ENCODE measurements around the gene XYLB.

The XYLB gene

GRCh38 chr3:38331257-38332022 lies 15.1 kb upstream of the XYLB start:
- POLR2A ChIA-PET: interaction anchor here (0.8 kb wide), 1 partner anchor 15 kb away, joined by 4 read pairs; the partner anchor contains the start of gene XYLB
- CTCF ChIA-PET: interaction anchor here (0.6 to 0.7 kb wide), 2 partner anchors 165 to 307 kb away, joined by 3 to 4 read pairs; partner anchors contain the start of gene EXOG
- no peak for DNase-seq (ENCODE audit: extremely low spot score)
- TF ChIP-seq, protein P1, sequence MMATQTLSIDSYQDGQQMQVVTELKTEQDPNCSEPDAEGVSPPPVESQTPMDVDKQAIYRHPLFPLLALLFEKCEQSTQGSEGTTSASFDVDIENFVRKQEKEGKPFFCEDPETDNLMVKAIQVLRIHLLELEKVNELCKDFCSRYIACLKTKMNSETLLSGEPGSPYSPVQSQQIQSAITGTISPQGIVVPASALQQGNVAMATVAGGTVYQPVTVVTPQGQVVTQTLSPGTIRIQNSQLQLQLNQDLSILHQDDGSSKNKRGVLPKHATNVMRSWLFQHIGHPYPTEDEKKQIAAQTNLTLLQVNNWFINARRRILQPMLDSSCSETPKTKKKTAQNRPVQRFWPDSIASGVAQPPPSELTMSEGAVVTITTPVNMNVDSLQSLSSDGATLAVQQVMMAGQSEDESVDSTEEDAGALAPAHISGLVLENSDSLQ (IDR thresholded peaks at IDR 0.05): peak; percentile 50; the same call in 1 of the 2 replicates
- TF ChIP-seq ARNT (IDR thresholded peaks at IDR 0.05): no peak
- TF ChIP-seq ZNF384 (IDR thresholded peaks at IDR 0.05): peak; percentile 28; the same call in 1 of the 2 replicates

GRCh38 chr3:38332201-38332600 lies 14.4 kb upstream of the XYLB start:
- TF ChIP-seq FOXK2 (IDR thresholded peaks at IDR 0.05) (no peak), SP1 (IDR thresholded peaks at IDR 0.05) (no peak), ELF4 (IDR thresholded peaks at IDR 0.05) (no peak), ZNF384 (IDR thresholded peaks at IDR 0.05) (0 out of 2 replicates have a peak, but pooled peaks have one; percentile 0)
- POLR2A ChIA-PET: no interaction called here
- CTCF ChIA-PET: interaction anchor here (0.6 to 0.7 kb wide), 2 partner anchors 164 to 306 kb away, joined by 3 to 4 read pairs; partner anchors contain the start of gene EXOG
- DNase-seq (ENCODE audit: extremely low spot score): no peak

DNA sequence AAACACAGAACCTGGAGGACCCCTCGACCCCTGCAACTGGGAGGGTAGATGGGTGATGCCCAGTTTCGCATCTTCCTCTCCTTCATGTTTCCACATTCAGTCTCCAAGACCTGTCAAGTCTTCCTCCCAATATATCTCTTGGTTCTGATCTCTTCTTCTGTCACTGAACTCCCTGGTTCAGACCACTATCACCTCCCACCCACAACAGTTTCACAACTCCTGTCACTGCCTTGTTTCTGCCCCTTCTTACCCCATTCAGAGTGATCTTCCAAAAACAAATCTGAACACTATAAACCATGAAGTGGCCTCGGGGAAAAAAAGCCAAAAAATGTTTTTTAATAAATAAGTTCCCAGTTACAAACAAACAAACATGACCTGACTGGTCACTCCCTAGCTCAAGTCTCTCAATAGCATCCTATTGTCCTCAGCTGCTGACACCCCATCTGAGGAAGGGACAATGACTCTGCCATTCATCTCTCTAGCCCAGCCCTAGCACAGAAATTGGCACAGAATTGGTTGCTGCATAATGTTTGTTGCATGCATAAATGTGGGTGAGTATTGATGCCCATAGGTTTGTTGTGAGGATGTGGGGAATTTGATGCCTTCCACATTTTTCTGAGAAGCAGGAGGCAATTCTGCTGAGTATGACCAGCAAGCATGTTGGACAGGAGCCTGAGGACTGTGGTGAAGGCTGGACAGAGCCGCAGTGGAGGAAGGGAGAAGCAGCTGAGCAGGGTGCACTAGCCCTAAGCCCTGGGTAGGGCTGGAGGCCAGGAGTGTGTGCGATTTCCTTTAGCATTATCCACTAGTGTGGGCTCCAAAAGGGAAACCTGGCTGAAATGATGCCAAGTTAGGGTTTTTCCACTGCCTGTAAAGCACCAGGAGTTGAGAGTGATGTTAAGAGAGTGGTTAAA lies 12.2 kb upstream of the XYLB start:
- no peak for TF ChIP-seq L3MBTL2 (conservative IDR thresholded peaks at IDR 0.05)
- no peak for TF ChIP-seq LEF1 (IDR thresholded peaks at IDR 0.05; ENCODE audit: borderline replicate concordance)
- no peak for TF ChIP-seq FOXM1 (IDR thresholded peaks at IDR 0.05; ENCODE audit: borderline replicate concordance)
- TF ChIP-seq, protein P1 (IDR thresholded peaks at IDR 0.05): no peak
- no peak for TF ChIP-seq ELF4 (IDR thresholded peaks at IDR 0.05)
- TF ChIP-seq CTBP1 (IDR thresholded peaks at IDR 0.05; ENCODE audit: borderline replicate concordance): no peak
- no peak for TF ChIP-seq FOXK2 (IDR thresholded peaks at IDR 0.05)
- TF ChIP-seq NFRKB (IDR thresholded peaks at IDR 0.05): no peak
- TF ChIP-seq TARDBP (IDR thresholded peaks at IDR 0.05): no peak
- TF ChIP-seq BHLHE40 (IDR thresholded peaks at IDR 0.05; ENCODE audit: borderline replicate concordance): no peak
- POLR2A ChIA-PET: no interaction called here
- CTCF ChIA-PET: interaction anchor here (1.1 kb wide), 1 partner anchor 12 kb away, joined by 4 read pairs; the partner anchor contains the start of gene XYLB
- DNase-seq (ENCODE audit: extremely low spot score): no peak

DNA sequence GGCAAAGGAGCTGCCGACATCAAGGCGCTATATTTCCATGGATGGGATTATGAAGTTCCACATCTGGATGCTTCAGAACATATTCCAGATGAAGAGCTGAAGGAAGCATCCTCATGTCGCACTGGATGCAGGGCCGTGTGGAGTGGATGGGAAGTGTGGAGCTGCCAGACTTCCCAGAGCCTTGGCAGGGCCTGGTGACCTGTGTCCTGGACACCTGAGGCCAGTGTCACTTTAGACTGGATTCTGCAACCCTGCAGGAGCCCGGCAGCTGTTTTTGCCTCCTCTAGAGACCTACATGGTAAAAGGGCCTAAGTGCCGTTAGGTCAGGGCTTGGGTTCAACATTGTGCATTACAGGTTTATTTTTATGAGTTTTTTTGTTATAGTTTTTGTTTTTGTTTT lies 11.3 kb upstream of the XYLB start:
- DNase-seq (ENCODE audit: extremely low spot score): no peak
- ChIA-PET CTCF (no interaction called here), POLR2A (no interaction called here)
- TF ChIP-seq ZNF384 (IDR thresholded peaks at IDR 0.05): no peak
- TF ChIP-seq TARDBP (IDR thresholded peaks at IDR 0.05): no peak
- TF ChIP-seq L3MBTL2 (conservative IDR thresholded peaks at IDR 0.05): no peak
- TF ChIP-seq FOXK2 (IDR thresholded peaks at IDR 0.05): no peak
- TF ChIP-seq CTBP1 (IDR thresholded peaks at IDR 0.05; ENCODE audit: borderline replicate concordance): no peak
- no peak for TF ChIP-seq BHLHE40 (IDR thresholded peaks at IDR 0.05; ENCODE audit: borderline replicate concordance)
- TF ChIP-seq ELF4 (IDR thresholded peaks at IDR 0.05): no peak
- TF ChIP-seq SUZ12 (IDR thresholded peaks at IDR 0.05): no peak
- TF ChIP-seq ARNT (IDR thresholded peaks at IDR 0.05): no peak
- no peak for TF ChIP-seq SP1 (IDR thresholded peaks at IDR 0.05)
- no peak for TF ChIP-seq FOXA1 (IDR thresholded peaks at IDR 0.05)
- TF ChIP-seq, protein P1 (IDR thresholded peaks at IDR 0.05): no peak
- TF ChIP-seq LEF1 (IDR thresholded peaks at IDR 0.05; ENCODE audit: borderline replicate concordance): no peak
- no peak for TF ChIP-seq NFRKB (IDR thresholded peaks at IDR 0.05)
- no peak for TF ChIP-seq FOXM1 (IDR thresholded peaks at IDR 0.05; ENCODE audit: borderline replicate concordance)
- no peak for TF ChIP-seq HDGF (IDR thresholded peaks at IDR 0.05; ENCODE audit: borderline replicate concordance)

- POLR2A ChIA-PET: no interaction called here
- no peak for DNase-seq (ENCODE audit: extremely low spot score)
- TF ChIP-seq LEF1 (IDR thresholded peaks at IDR 0.05; ENCODE audit: borderline replicate concordance): no peak
- no peak for TF ChIP-seq SP1 (IDR thresholded peaks at IDR 0.05)
- TF ChIP-seq SUZ12 (IDR thresholded peaks at IDR 0.05): no peak
- no peak for TF ChIP-seq ARNT (IDR thresholded peaks at IDR 0.05)
- no peak for TF ChIP-seq FOXM1 (IDR thresholded peaks at IDR 0.05; ENCODE audit: borderline replicate concordance)
- TF ChIP-seq BHLHE40 (IDR thresholded peaks at IDR 0.05; ENCODE audit: borderline replicate concordance): no peak
- TF ChIP-seq FOXA1 (IDR thresholded peaks at IDR 0.05): no peak
- no peak for TF ChIP-seq CTBP1 (IDR thresholded peaks at IDR 0.05; ENCODE audit: borderline replicate concordance)
- TF ChIP-seq HDGF (IDR thresholded peaks at IDR 0.05; ENCODE audit: borderline replicate concordance): no peak
- TF ChIP-seq FOXK2 (IDR thresholded peaks at IDR 0.05): no peak
- TF ChIP-seq TARDBP (IDR thresholded peaks at IDR 0.05): no peak
- TF ChIP-seq, protein P1 (IDR thresholded peaks at IDR 0.05): no peak
- no peak for TF ChIP-seq L3MBTL2 (conservative IDR thresholded peaks at IDR 0.05)
- no peak for TF ChIP-seq NFRKB (IDR thresholded peaks at IDR 0.05)
- TF ChIP-seq ZNF384 (IDR thresholded peaks at IDR 0.05): no peak
- no peak for TF ChIP-seq ELF4 (IDR thresholded peaks at IDR 0.05)
- CTCF ChIA-PET: no interaction called here
Measured at GRCh38 chr3:38337703-38338102, 8.9 kb upstream of the XYLB start.

Data from HEK293T (cell line).